ENCODE results near the gene TAF15.

GRCh38 chr17:35876534-35876933 lies 67.2 kb downstream of the TAF15 start:
- TF ChIP-seq POLR2A (IDR thresholded peaks at IDR 0.05) (no peak), POLR2AphosphoS5 (IDR thresholded peaks at IDR 0.05) (no peak)

All from prostate gland (tissue), 1 donor.